Upper lobe of left lung (tissue), 4 donors: ENCODE data around the gene CD8B.

ENCODE experiments used
- EP300 ChIP-seq, 4 donors: sonication (generic); formaldehyde crosslinking; IDR thresholded peaks; one replicate each; pipeline ENCODE4 v1.5.1; 2017; ENCODE audit warnings: antibody characterized with exemption in 4 of 4, control low read depth in 2 of 4
- POLR2A ChIP-seq, 4 donors: fragments of 450-650 bp; IDR thresholded peaks; one replicate each; pipeline ENCODE4 v1.5.1; 2016 to 2017; ENCODE audit warnings: antibody characterized with exemption in 4 of 4, mild to moderate bottlenecking in 2 of 4
- POLR2AphosphoS5 ChIP-seq, 2 donors: sonication (generic); formaldehyde crosslinking; IDR thresholded peaks; one replicate each; pipeline ENCODE4 v1.5.1; 2017; ENCODE audit warnings: antibody characterized with exemption in 2 of 2
- TF ChIP-seq, protein P1 (sequence below), 6 experiments: fragments of 450-650 bp in 4 of 6; fragments of 200-600 bp in 2 of 6; sonication (generic) in 2 of 6; IDR thresholded peaks; one replicate each; pipeline ENCODE4 v1.5.1; 2016 to 2019; ENCODE audit warnings: antibody characterized with exemption in 6 of 6

DNA sequence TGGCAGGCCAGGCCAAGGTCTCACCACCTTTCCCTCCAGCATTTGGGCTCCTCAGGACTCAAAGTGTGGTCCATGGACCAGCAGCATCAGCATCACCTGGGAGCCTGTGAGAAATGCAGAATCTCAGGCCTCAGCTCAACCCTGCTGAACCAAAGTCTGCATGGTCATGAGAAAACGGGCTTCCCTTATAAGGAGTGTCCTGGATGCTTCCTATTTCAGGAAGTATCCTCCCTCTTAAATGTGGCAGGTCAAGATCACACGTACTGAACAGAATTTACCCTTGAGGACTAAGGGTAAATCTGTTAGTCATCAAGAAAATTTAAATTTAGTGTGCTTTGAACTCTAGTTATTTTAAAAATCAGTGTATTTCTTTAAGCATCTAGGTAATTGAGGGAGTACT is 82.7 kb downstream of the CD8B start:
- TF ChIP-seq, protein P1, sequence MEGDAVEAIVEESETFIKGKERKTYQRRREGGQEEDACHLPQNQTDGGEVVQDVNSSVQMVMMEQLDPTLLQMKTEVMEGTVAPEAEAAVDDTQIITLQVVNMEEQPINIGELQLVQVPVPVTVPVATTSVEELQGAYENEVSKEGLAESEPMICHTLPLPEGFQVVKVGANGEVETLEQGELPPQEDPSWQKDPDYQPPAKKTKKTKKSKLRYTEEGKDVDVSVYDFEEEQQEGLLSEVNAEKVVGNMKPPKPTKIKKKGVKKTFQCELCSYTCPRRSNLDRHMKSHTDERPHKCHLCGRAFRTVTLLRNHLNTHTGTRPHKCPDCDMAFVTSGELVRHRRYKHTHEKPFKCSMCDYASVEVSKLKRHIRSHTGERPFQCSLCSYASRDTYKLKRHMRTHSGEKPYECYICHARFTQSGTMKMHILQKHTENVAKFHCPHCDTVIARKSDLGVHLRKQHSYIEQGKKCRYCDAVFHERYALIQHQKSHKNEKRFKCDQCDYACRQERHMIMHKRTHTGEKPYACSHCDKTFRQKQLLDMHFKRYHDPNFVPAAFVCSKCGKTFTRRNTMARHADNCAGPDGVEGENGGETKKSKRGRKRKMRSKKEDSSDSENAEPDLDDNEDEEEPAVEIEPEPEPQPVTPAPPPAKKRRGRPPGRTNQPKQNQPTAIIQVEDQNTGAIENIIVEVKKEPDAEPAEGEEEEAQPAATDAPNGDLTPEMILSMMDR (IDR thresholded peaks at IDR 0.05), result no peak
- TF ChIP-seq POLR2A (IDR thresholded peaks at IDR 0.05) (no peak), POLR2AphosphoS5 (IDR thresholded peaks at IDR 0.05) (no peak), EP300 (IDR thresholded peaks at IDR 0.05) (no peak)
